ENCODE results near the gene LRRC8B.
A peak's percentile ranks its signal among the peaks of the same experiment; 100 is the strongest.

LRRC8B gene

GRCh38 chr1:89616844-89617627 is 92.4 kb downstream of the LRRC8B start:
- Histone ChIP-seq H3K4me3 (ENCODE audit: low read length) (no peak overlapping the region), H3K4me2 (ENCODE audit: low read length) (no peak overlapping the region), H3K27me3 (ENCODE audit: low read depth, low read length) (peaks cover 55% of the 10 kb centered on the region), H3K79me2 (ENCODE audit: low read length) (no peaks in the 10 kb centered on the region), H3K9me3 (ENCODE audit: insufficient read depth, low read length) (no peaks in the 10 kb centered on the region), H2AFZ (ENCODE audit: low read depth, low read length) (no peak overlapping the region), H3K4me1 (ENCODE audit: low read length) (peaks cover 5% of the 10 kb centered on the region), H3K27ac (ENCODE audit: low read length) (no peak overlapping the region), H3K9ac (ENCODE audit: low read length) (no peak overlapping the region), H4K20me1 (ENCODE audit: insufficient read depth, low read length) (peaks cover 2% of the 10 kb centered on the region; the same call in 1 of the 2 replicates), H3K36me3 (replicated peaks; ENCODE audit: low read depth, low read length) (peaks cover 6% of the 10 kb centered on the region)
- TF ChIP-seq EZH2phosphoT487 (IDR thresholded peaks at IDR 0.05; ENCODE audit: low read depth) (no peak), CTCF (IDR thresholded peaks at IDR 0.05; ENCODE audit: low read depth, low read length) (no peak)

GRCh38 chr1:89620664-89621063 is 96.0 kb downstream of the LRRC8B start:
- H2AFZ ChIP-seq (ENCODE audit: low read depth, low read length): no peak overlapping the region
- H3K9ac ChIP-seq (ENCODE audit: low read length): no peak overlapping the region
- H3K4me3 ChIP-seq (ENCODE audit: low read length): no peak overlapping the region
- TF ChIP-seq EZH2phosphoT487 (IDR thresholded peaks at IDR 0.05; ENCODE audit: low read depth) (no peak), CTCF (IDR thresholded peaks at IDR 0.05; ENCODE audit: low read depth, low read length) (no peak)
- peak overlapping the region; percentile 24; the same call in 1 of the 2 replicates for H3K4me2 ChIP-seq (ENCODE audit: low read length)
- peaks cover 38% of the 10 kb centered on the region for H3K27me3 ChIP-seq (ENCODE audit: low read depth, low read length)
- no peaks in the 10 kb centered on the region for H3K79me2 ChIP-seq (ENCODE audit: low read length)
- H3K27ac ChIP-seq (ENCODE audit: low read length): no peak overlapping the region
- peaks cover 6% of the 10 kb centered on the region for H3K36me3 ChIP-seq (replicated peaks; ENCODE audit: low read depth, low read length)
- H4K20me1 ChIP-seq (ENCODE audit: insufficient read depth, low read length): no peaks in the 10 kb centered on the region
- no peaks in the 10 kb centered on the region for H3K9me3 ChIP-seq (ENCODE audit: insufficient read depth, low read length)
- no peaks in the 10 kb centered on the region for H3K4me1 ChIP-seq (ENCODE audit: low read length)

- H3K79me2 ChIP-seq (ENCODE audit: low read length): no peaks in the 10 kb centered on the region
- H2AFZ ChIP-seq (ENCODE audit: low read depth, low read length): no peak overlapping the region
- no peak for TF ChIP-seq CTCF (IDR thresholded peaks at IDR 0.05; ENCODE audit: low read depth, low read length)
- no peak for TF ChIP-seq EZH2phosphoT487 (IDR thresholded peaks at IDR 0.05; ENCODE audit: low read depth)
- H3K9me3 ChIP-seq (ENCODE audit: insufficient read depth, low read length): no peaks in the 10 kb centered on the region
- H3K4me2 ChIP-seq (ENCODE audit: low read length): no peak overlapping the region
- H3K36me3 ChIP-seq (replicated peaks; ENCODE audit: low read depth, low read length): no peaks in the 10 kb centered on the region
- H3K9ac ChIP-seq (ENCODE audit: low read length): no peak overlapping the region
- H3K27ac ChIP-seq (ENCODE audit: low read length): no peak overlapping the region
- H4K20me1 ChIP-seq (ENCODE audit: insufficient read depth, low read length): no peaks in the 10 kb centered on the region
- H3K27me3 ChIP-seq (ENCODE audit: low read depth, low read length): peaks cover 19% of the 10 kb centered on the region
- H3K4me1 ChIP-seq (ENCODE audit: low read length): no peaks in the 10 kb centered on the region
- no peak overlapping the region for H3K4me3 ChIP-seq (ENCODE audit: low read length)
These were observed 98.3 kb downstream of the LRRC8B start for GRCh38 chr1:89622895-89623294.

DNA sequence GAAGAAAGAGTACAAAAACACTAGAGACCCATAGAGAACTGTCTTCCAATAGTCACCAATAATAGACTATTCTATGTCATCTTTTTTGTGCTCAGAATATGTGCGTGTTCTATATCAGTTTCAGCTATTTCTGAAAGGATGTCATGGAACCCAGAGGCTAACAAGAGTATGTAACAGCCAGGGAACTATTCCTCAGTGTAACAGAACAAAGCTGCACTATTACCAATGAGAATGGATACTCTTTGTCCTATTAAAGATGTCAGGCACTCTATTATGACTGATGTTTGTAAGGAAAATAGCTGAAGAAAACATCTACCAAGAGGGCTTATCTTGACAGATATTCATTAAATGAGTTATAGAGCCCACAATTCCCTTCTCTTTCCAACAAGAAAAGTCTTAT is 99.7 kb downstream of the LRRC8B start:
- Histone ChIP-seq H3K79me2 (ENCODE audit: low read length) (no peaks in the 10 kb centered on the region), H3K36me3 (replicated peaks; ENCODE audit: low read depth, low read length) (no peaks in the 10 kb centered on the region), H3K27ac (ENCODE audit: low read length) (no peak overlapping the region), H4K20me1 (ENCODE audit: insufficient read depth, low read length) (no peaks in the 10 kb centered on the region), H2AFZ (ENCODE audit: low read depth, low read length) (no peak overlapping the region), H3K9ac (ENCODE audit: low read length) (no peak overlapping the region), H3K9me3 (ENCODE audit: insufficient read depth, low read length) (no peaks in the 10 kb centered on the region), H3K4me2 (ENCODE audit: low read length) (no peak overlapping the region), H3K4me3 (ENCODE audit: low read length) (no peak overlapping the region), H3K4me1 (ENCODE audit: low read length) (no peaks in the 10 kb centered on the region), H3K27me3 (ENCODE audit: low read depth, low read length) (peaks cover 12% of the 10 kb centered on the region; the same call in 1 of the 2 replicates)
- TF ChIP-seq CTCF (IDR thresholded peaks at IDR 0.05; ENCODE audit: low read depth, low read length) (no peak), EZH2phosphoT487 (IDR thresholded peaks at IDR 0.05; ENCODE audit: low read depth) (no peak)
